GM18907 (cell line): ENCODE measurements around the gene SLC12A4.
"Not testable (repeated sequence)": the region's sequence is repeated elsewhere in the genome, so short reads cannot be mapped to it uniquely, and the experiment has no call there.

Experiments
- ATAC-seq: cut with Tn5 transposase; IDR thresholded peaks from one replicate; pipeline ENCODE4 v1.9.1; 2021; ENCODE audit warnings: mild to moderate bottlenecking, moderate library complexity; ENCODE audit not compliant: unreplicated experiment

SLC12A4 gene

DNA sequence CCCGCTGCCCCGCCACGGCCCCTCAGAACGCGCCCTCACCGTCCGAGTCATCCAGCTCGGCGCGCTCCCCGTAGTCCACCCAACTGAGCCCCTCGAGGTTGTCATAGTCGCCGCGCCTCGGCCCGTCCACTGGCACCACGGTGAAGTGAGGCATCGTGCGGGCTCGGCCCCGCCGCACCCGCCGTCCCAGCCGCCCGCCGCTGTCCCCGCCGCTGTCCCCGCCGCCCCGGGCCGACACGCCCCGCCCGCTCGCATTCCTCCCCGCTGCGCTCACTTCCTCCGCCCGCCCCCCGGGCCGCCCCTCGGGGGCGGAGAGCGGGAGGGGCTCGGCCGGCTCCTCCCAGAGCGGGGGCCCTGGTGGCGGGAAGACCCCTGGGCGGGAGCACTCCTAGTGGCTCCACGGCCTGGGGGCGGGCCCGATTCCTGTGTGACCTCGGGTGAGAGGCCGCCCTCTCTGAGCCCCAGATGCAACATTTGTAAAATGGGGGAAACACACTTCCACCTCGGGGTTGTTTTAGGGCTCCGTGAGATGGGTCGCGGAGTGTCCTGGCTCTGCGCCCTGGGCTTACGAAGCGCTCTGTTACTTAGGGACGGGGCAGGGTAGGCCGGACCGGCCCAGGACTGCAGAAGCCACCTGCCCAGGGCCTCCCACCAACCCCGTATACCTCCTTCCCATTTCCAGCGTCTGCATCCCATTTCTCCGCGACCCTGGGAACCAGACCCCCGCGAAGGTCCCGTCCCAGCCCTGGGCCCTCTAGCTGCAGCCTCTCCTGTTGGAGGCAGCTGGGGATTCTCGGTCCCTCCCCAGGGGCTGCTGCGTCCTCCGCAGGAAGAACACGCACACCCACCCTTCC lies at the start of gene SLC12A4:
TSS of gene SLC12A4 (minus strand) at position 238 of the 854 bp plus-strand sequence. CDS start at position 154, 84 bp downstream.
- peak; percentile 70 for ATAC-seq

- ATAC-seq: no peak
These were observed 47.2 kb upstream of the SLC12A4 start, which contains the start of gene DPEP2NB for GRCh38 chr16:68015681-68016080. Gene DPEP2NB (minus strand): TSS chr16:68015911. CDS start chr16:68015770, 141 bp downstream.

DNA sequence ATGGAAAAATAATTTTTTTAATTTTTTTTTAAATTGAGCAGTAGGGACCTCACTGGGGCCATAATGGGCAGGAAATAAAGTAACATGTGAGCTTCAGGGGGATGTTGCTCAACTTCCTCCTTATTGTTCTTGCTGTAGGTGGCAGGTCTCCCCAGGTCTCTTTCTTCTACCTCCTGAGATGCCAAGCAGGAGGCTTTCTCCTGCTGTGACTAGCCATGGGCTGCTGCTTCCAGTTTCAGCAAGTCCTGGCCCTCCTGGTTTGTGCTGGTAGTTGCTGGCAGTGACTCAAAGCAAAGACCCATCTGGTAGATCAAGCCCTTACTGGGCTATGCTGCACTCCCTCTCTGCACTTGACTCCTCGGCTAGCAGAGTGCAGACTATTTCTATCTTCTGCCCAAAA lies 45.0 kb upstream of the SLC12A4 start:
- no peak for ATAC-seq

- ATAC-seq: not testable (repeated sequence)
These were observed 41.4 kb upstream of the SLC12A4 start for GRCh38 chr16:68009872-68010271.

- no peak for ATAC-seq
These were observed 40.8 kb upstream of the SLC12A4 start for GRCh38 chr16:68009157-68009735.

DNA sequence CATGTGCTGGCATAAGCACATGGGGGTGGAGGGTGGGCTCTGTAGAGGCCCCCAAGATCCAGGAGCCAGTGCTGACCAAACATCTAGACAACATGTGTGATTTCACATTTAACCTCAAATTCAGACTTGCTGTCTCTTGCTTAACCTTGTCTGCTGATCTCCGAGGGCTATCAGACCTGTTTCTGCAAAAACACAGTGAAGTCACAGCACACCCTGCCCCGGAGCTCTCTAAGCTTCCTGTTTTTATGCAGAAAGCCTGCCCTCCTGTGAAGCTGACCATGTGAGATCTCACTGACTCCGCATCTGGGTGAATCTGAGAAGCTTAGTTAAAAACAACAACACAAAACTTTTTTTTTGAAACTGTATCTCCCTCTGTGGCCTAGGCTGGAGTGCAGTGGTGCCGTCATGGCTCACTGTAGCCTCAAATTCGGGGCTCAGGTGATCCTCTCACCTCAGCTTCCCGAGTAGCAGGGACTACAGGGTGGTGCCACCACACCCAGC lies 37.4 kb upstream of the SLC12A4 start:
- ATAC-seq: no peak

DNA sequence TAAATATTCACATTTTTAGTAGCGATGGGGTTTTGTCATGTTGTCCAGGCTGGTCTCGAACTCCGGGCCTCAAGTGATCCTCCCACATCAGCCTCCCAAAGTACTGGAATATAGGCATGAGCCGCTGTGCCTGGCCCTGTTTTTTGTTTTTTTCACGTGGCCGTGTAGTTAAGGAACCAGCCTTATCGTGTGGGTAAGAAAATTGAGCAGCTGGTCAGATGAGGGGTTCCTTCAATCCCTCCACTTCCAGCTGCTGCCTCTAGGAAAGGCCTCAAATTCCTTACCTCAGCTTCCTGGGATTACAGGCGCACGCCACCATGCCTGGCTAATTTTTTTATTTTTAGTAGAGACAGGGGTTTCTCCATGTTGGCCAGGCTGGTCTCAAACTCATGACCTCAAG lies 36.8 kb upstream of the SLC12A4 start:
- ATAC-seq: no peak

- no peak for ATAC-seq
These were observed 34.6 kb upstream of the SLC12A4 start for GRCh38 chr16:68003031-68003430.

DNA sequence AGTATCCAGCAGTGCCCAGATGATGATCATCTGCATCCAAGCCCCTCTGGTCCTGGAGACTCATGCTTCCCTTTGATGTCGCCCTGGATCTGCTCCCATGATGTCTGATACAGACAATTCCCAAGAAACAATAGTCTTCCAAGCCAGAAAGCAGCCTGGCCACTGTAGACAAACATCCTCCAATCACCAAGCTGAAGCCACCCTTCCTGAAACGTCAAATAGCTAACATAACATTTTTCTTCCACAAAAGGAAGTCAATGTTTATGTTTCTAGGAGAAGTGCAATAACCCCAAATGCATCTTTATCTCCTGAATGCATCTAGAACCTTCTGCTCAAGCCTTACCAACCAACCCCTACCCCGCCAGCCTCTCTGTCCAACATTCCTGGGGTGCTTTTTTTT lies 32.0 kb upstream of the SLC12A4 start:
- no peak for ATAC-seq

DNA sequence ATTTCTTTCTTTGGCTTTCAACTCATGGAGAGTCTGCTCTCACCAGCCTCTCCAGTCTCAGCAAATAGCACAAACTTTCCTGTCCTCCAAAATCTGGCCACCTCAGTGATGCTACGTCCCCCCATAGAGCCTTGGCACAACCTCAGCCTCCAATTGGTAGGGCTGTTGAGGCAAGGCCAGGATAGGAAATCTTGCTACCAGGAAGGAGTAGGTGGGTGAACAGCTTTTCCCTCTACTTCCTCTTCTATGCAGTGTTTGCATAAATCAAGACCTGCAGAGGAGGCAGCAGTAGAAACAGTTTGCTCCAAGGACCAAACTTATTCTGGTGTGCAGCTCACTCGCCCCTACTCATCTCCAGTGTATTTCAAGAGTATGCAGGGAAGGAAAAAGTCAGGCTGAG lies 31.5 kb upstream of the SLC12A4 start:
- no peak for ATAC-seq

DNA sequence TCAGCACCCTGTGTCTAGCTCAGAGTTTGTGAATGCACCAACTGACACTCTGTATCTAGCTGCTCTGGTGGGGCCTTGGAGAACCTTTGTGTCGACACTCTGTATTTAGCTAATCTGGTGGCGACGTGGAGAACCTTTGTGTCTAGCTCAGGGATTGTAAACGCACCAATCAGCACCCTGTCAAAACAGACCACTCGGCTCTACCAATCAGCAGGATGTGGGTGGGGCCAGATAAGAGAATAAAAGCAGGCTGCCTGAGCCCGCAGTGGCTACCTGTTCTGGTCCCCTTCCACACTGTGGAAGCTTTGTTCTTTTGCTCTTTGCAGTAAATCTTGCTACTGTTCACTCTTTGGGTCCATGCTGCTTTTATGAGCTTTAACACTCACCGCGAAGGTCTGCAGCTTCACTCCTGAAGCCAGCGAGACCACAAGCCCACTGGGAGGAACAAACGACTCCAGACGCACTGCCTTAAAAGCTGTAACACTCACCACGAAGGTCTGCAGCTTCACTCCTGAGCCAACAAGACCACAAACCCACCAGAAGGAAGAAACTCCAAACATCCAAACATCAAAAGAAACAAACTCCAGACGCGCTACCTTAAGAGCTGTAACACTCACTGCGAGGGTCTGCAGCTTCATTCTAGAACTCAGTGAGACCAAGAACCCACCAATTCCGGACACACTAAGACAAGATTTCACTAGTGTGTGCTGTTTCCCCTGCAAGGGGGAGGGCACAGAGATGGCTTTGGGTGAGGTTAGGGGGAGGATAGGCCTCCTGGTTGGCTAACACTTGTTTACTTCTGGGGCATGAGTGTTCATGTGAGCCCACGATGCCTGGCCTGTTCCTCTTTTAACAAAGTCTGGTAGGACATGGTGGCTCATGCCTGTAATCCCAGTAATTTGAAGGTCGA lies 30.6 kb upstream of the SLC12A4 start, which contains the start of gene DPEP2:
TSS of gene DPEP2 (minus strand) at position 706 of the 910 bp plus-strand sequence. CDS start 6,272 bp downstream, outside the sequence.
- ATAC-seq: not testable (repeated sequence)

DNA sequence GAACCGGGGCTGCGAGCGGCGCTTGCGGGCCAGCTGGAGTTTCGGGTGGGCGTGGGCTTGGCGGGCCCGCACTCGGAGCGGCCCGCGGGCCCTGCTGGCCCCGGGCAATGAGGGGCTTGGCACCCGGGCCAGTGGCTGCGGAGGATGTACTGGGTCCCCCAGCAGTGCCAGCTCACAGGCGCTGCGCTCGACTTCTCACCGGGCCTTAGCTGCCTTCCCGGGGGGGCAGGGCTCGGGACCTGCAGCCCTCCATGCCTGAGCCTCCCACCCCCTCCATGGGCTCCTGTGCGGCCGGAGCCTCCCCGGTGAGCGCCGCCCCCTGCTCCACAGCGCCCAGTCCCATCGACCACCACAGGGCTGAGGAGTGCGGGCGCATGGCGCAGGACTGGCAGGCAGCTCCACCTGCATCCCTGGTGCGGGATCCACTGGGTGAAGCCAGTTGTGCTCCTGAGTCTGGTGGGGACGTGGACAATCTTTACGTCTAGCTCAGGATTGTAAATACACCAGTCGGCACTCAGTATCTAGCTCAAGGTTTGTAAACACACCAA lies 29.9 kb upstream of the SLC12A4 start:
- ATAC-seq: not testable (repeated sequence)

- ATAC-seq: no peak
These were observed 28.2 kb upstream of the SLC12A4 start for GRCh38 chr16:67996666-67997065.

GRCh38 chr16:67995423-67995822 lies 27.0 kb upstream of the SLC12A4 start:
- ATAC-seq: no peak

- ATAC-seq: not testable (repeated sequence)
These were observed 25.6 kb upstream of the SLC12A4 start for GRCh38 chr16:67994040-67994408.

DNA sequence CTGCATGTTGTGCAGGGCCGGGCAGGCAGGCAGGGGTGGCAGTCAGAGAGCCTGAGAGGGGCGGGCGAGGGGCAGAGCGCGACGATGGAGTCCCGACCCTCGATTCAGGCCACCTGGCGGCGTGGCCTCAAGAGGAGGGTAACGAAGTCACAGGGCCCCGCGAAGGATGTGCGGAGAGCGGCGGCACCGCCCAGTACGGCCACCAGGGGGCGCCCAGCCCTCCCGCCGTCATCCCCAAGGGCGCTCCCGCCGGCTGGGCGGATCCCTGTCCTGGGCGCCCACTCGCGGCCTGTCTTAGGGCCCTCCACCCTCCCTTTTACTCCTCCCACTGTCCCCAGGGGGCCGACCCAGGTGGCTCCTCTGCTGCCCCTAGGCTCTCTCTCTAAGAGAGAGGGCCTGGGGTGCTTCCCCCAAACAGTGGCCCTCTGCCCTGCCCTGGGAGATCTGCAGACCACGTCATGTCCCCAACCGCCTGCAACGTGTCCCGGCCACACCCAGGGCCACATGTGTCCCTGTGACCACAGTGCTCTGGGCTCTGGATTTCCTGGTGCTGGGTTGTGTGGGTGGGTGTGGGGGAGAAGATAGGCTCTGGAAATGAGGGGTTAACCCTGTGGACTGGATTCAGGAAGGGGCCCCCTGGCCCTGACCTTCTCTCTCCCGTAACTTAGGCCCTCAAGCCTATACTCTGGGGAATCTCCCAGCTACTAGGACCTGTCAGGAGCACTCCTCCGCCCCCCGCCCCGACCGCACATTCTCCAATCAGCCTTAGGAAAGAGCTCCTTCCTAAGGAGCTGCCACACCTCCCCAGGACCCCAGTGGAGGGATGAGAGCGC lies 25.0 kb upstream of the SLC12A4 start:
- ATAC-seq: peak; percentile 61

- ATAC-seq: no peak
These were observed 24.3 kb upstream of the SLC12A4 start for GRCh38 chr16:67992661-67993206.

DNA sequence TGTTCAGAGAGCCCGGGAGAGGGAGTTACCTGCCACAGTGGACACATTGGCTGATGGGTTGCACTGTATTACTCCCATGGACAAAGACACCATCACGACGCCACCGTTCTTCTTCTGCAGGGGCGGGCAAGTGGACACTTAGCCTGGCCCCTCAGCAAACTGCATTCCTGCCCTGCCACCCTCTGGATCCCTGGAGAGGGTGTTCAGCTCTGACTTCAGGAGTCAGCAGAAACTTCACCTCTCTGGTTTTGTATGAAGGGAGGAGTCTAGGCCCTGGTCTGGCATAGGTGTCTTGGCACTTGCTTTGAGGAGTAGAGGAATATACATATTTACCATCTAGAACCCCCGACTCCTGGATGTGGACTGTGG lies 21.6 kb upstream of the SLC12A4 start:
- no peak for ATAC-seq

DNA sequence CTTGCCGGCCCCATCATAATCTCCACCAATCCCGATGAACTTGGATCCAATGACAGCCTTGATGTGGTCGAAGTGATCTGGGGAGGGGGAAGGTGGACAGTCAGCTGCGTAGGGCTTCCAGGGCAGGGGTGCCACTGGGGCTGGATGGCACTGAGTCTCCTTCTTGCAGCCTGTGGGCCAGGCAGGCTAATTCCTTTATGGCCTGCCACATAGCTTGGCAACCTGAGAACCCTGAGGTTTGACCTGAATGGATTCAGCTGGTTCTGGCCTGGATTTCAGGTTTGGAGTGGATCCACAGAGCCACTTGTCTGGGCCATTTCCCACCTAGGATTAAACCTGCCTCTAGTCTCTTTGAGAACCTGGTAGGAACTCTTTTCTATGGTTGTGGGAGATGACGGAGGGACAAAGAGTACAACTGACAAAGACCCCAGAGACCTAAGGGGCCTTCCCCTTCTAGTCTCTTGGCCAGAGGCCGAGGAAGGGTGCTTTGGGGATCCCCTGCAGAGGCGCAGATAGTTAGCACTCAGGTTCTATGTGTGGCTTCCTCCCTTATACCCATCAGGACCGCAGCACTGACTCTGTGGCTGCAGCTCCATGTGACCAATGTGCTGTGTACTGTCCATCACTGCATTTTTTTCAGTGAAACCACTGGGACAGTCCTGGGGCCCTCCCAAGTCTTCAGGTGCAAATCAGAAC lies 21.0 kb upstream of the SLC12A4 start:
- ATAC-seq: no peak
